Hindlimb muscle (tissue), 1 donor: ENCODE measurements around the gene RHNO1. TPM values are rescaled to one million over a fixed set of nuclear protein-coding genes. Genes with fewer than 3 reads are reported as not detected.

ENCODE experiments used
- DNase-seq: peaks from one replicate; pipeline ENCODE4 v3.0.0-alpha.2; 2013
- polyA plus RNA-seq: library from polyadenylated mRNA; unstranded; fragments of 120-200 nt; gene quantifications from one replicate; pipeline ENCODE4 v1.2.1, GENCODE V29; 2013; ENCODE audit not compliant: insufficient read length

The RHNO1 gene
- polyA plus RNA-seq: 22.9 TPM

- DNase-seq: peak; percentile 95
Observed at GRCh38 chr12:2877047-2877952, at the start of gene RHNO1, which contains the start of gene FOXM1. Gene RHNO1 (plus strand): TSS chr12:2877223. CDS start chr12:2885367, 8,144 bp downstream. Gene FOXM1 (minus strand): TSS chr12:2877174. CDS start chr12:2874478, 2,696 bp downstream.

GRCh38 chr12:2829275-2829674, 47.7 kb upstream of the RHNO1 start:
- DNase-seq: no peak

GRCh38 chr12:2832550-2833127, 44.4 kb upstream of the RHNO1 start:
- no peak for DNase-seq

GRCh38 chr12:2833327-2833726, 43.7 kb upstream of the RHNO1 start:
- DNase-seq: no peak

GRCh38 chr12:2833810-2834209, 43.2 kb upstream of the RHNO1 start:
- no peak for DNase-seq

- DNase-seq: peak; percentile 79
Observed at GRCh38 chr12:2834581-2835491, 42.2 kb upstream of the RHNO1 start, which contains the start of gene NRIP2. Gene NRIP2 (minus strand): TSS chr12:2835035. CDS start chr12:2834983, 52 bp downstream.

- DNase-seq: no peak
Observed at GRCh38 chr12:2835691-2836403, 41.2 kb upstream of the RHNO1 start.

GRCh38 chr12:2836574-2836973, 40.4 kb upstream of the RHNO1 start:
- DNase-seq: no peak

GRCh38 chr12:2841056-2841650, 35.9 kb upstream of the RHNO1 start:
- no peak for DNase-seq

- DNase-seq: no peak
Observed at GRCh38 chr12:2842948-2843347, 34.1 kb upstream of the RHNO1 start.

- no peak for DNase-seq
Observed at GRCh38 chr12:2844786-2845185, 32.2 kb upstream of the RHNO1 start.

GRCh38 chr12:2845280-2845679, 31.7 kb upstream of the RHNO1 start:
- no peak for DNase-seq

GRCh38 chr12:2851931-2852330, 25.1 kb upstream of the RHNO1 start:
- DNase-seq: no peak

- peak; percentile 84 for DNase-seq
Observed at GRCh38 chr12:2853626-2854025, 23.4 kb upstream of the RHNO1 start.

GRCh38 chr12:2854669-2855453, 22.2 kb upstream of the RHNO1 start:
- no peak for DNase-seq

GRCh38 chr12:2855546-2855945, 21.5 kb upstream of the RHNO1 start:
- no peak for DNase-seq

- DNase-seq: no peak
Observed at GRCh38 chr12:2856051-2856450, 21.0 kb upstream of the RHNO1 start.

- DNase-seq: no peak
Observed at GRCh38 chr12:2857021-2857431, 20.0 kb upstream of the RHNO1 start, which contains the start of gene TEX52. Gene TEX52 (minus strand): TSS chr12:2857039. CDS start chr12:2857026, 13 bp downstream.

GRCh38 chr12:2857576-2857975, 19.4 kb upstream of the RHNO1 start:
- DNase-seq: no peak

GRCh38 chr12:2858334-2858733, 18.7 kb upstream of the RHNO1 start:
- no peak for DNase-seq
